Stimulated activated naive CD4-positive, alpha-beta T cell (primary cell): ENCODE results near the gene CDYL.

Experiments
- DNase-seq, 6 experiments: peaks; one replicate each; lab custom pipeline; 2025; lab: John Stamatoyannopoulos, UW

CDYL gene

GRCh38 chr6:4774715-4775493 is 1.3 kb upstream of the CDYL start:
- peak in 5 of 6 experiments; percentile 14 to 66 (median 47) for DNase-seq

GRCh38 chr6:4775494-4776130 is 592 bp upstream of the CDYL start:
- DNase-seq: peak; percentile 44 to 89 (median 71)

- peak in 5 of 6 experiments; percentile 13 to 49 (median 34) for DNase-seq
Observed at GRCh38 chr6:4776493-4777393, 539 bp downstream of the CDYL start.

GRCh38 chr6:4777394-4777935 is 1.3 kb downstream of the CDYL start:
- DNase-seq: peak in 2 of 6 experiments; percentile 31 to 32

- no peak for DNase-seq
Observed at GRCh38 chr6:4778086-4778485, 1.9 kb downstream of the CDYL start.

- no peak for DNase-seq
Observed at GRCh38 chr6:4780360-4780812, 4.2 kb downstream of the CDYL start.

- peak in 1 of 6 experiments; percentile 15 for DNase-seq
Observed at GRCh38 chr6:4781426-4781825, 5.2 kb downstream of the CDYL start.

GRCh38 chr6:4781967-4782575 is 5.9 kb downstream of the CDYL start:
- no peak for DNase-seq

- DNase-seq: no peak
Observed at GRCh38 chr6:4786996-4787395, 10.8 kb downstream of the CDYL start.

GRCh38 chr6:4788482-4788881 is 12.3 kb downstream of the CDYL start:
- DNase-seq: no peak

- DNase-seq: no peak
Observed at GRCh38 chr6:4788953-4789584, 12.9 kb downstream of the CDYL start.

- no peak for DNase-seq
Observed at GRCh38 chr6:4790158-4790899, 14.1 kb downstream of the CDYL start.

GRCh38 chr6:4794140-4794707 is 18.0 kb downstream of the CDYL start:
- no peak for DNase-seq

GRCh38 chr6:4797587-4797986 is 21.4 kb downstream of the CDYL start:
- no peak for DNase-seq

GRCh38 chr6:4799912-4800311 is 23.7 kb downstream of the CDYL start:
- DNase-seq: no peak

GRCh38 chr6:4800662-4801061 is 24.5 kb downstream of the CDYL start:
- DNase-seq: no peak

- no peak for DNase-seq
Observed at GRCh38 chr6:4801491-4802110, 25.4 kb downstream of the CDYL start.

GRCh38 chr6:4802312-4802935 is 26.2 kb downstream of the CDYL start:
- no peak for DNase-seq

GRCh38 chr6:4803343-4803744 is 27.1 kb downstream of the CDYL start:
- DNase-seq: no peak
